PFSK-1 (cell line): ENCODE measurements around the gene NDUFS6.

Experiments
- FOXP2 ChIP-seq: optimal IDR thresholded peaks from 2 replicates; pipeline ENCODE3; 2011; ENCODE audit warnings: borderline replicate concordance, control low read depth, inconsistent platforms; ENCODE audit not compliant: insufficient read depth; ENCODE audit errors: extremely low read length, extremely low read depth
- POLR2AphosphoS5 ChIP-seq: IDR thresholded peaks from 2 replicates; pipeline ENCODE4 v1.6.1; 2012; ENCODE audit warnings: low read depth, mild to moderate bottlenecking, control low read depth, low read length, moderate library complexity
- REST ChIP-seq, 2 experiments: IDR thresholded peaks; 2 replicates each; pipeline versions ENCODE4 v1.6.1 to v1.8.0; 2011 to 2012; ENCODE audit warnings: low read depth in 2 of 2, low read length in 2 of 2, control low read depth in 1 of 2, inconsistent platforms in 1 of 2, mild to moderate bottlenecking in 1 of 2, moderate library complexity in 1 of 2; ENCODE audit not compliant: insufficient read depth in 1 of 2
- SIN3A ChIP-seq: IDR thresholded peaks from 2 replicates; pipeline ENCODE4 v1.6.1; 2012; ENCODE audit warnings: mild to moderate bottlenecking, low read length, moderate library complexity, borderline replicate concordance; ENCODE audit not compliant: insufficient read depth
- TAF1 ChIP-seq: IDR thresholded peaks from 2 replicates; pipeline ENCODE4 v1.6.1; 2012; ENCODE audit warnings: low read length, control low read depth, borderline replicate concordance; ENCODE audit not compliant: insufficient read depth

Gene NDUFS6

GRCh38 chr5:1777281-1778137 is 23.7 kb upstream of the NDUFS6 start:
- TF ChIP-seq REST (IDR thresholded peaks at IDR 0.05; ENCODE audit: insufficient read depth in 1 of 2, low read depth in 2 of 2, low read length in 2 of 2) (no peak), SIN3A (no peak), TAF1 (no peak), POLR2AphosphoS5 (no peak), FOXP2 (no peak)

GRCh38 chr5:1778138-1779020 is 22.8 kb upstream of the NDUFS6 start:
- TF ChIP-seq REST (IDR thresholded peaks at IDR 0.05; ENCODE audit: insufficient read depth in 1 of 2, low read depth in 2 of 2, low read length in 2 of 2) = no peak
- TF ChIP-seq FOXP2 = no peak
- TF ChIP-seq TAF1 = no peak
- no peak for TF ChIP-seq POLR2AphosphoS5
- TF ChIP-seq SIN3A = no peak

- TF ChIP-seq REST (IDR thresholded peaks at IDR 0.05; ENCODE audit: insufficient read depth in 1 of 2, low read depth in 2 of 2, low read length in 2 of 2) = no peak
- TF ChIP-seq POLR2AphosphoS5 = no peak
- no peak for TF ChIP-seq SIN3A
- TF ChIP-seq FOXP2 = no peak
- no peak for TF ChIP-seq TAF1
Measured at GRCh38 chr5:1779021-1779680, 22.1 kb upstream of the NDUFS6 start.

DNA sequence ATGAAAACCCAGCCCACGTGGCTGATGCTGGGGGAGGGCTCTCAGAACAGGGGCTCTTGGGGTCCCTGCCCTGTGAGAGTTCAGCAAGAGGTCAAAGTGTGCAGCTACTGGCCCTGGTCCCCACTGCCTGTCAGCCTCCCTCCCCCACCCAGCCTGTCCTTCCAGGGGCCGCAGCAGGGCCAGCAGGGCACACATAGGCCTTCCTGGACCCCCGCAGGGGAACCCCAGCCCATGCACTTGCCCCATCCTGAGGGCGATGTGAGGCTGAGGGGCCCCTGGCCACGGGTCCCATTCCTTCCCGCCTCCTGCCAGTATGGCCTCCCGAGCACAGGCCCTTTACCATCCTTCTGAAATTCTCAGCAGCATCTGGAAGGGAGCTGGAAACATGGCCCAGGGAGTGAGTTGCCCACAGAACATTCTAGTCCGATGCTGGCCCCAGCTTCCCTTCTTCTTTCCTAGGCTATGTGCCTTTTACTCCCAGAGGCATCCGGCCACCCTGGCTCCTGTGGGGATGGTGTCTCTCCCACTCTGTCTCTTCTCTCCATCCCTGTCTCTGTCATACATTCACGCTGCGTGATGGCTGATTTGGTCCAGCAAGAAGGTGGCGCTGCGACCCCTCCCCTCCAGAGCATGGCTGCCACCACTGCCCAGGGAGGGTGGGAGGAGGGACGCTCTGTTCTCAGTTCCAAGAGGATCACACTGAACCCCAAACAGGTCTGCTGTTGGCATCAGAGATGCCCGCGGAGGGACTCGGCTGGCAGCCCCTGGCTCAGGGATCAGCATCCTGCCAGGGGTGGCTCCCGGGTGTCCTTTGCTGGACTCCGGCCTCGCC is 21.2 kb upstream of the NDUFS6 start:
- TF ChIP-seq SIN3A = no peak
- no peak for TF ChIP-seq FOXP2
- TF ChIP-seq POLR2AphosphoS5 = no peak
- no peak for TF ChIP-seq TAF1
- no peak for TF ChIP-seq REST (IDR thresholded peaks at IDR 0.05; ENCODE audit: insufficient read depth in 1 of 2, low read depth in 2 of 2, low read length in 2 of 2)
